HepG2 (cell line): ENCODE data around the gene MPP7. TPM values are rescaled to one million over a fixed set of nuclear protein-coding genes. Genes with fewer than 3 reads are reported as not detected.

Source experiments
- CTCF ChIP-seq: sonication (generic); formaldehyde crosslinking; IDR thresholded peaks from 2 replicates; pipeline ENCODE4 v1.5.0; 2020; ENCODE audit warnings: mild to moderate bottlenecking, missing genetic modification reagents, moderate library complexity
- DNMT1 ChIP-seq: sonication (generic); formaldehyde crosslinking; IDR thresholded peaks from 2 replicates; pipeline ENCODE4 v1.5.1; 2020; ENCODE audit warnings: mild to moderate bottlenecking, missing genetic modification reagents
- MYC ChIP-seq: sonication (generic); formaldehyde crosslinking; IDR thresholded peaks from 2 replicates; pipeline ENCODE4 v1.9.0; 2021; ENCODE audit warnings: missing genetic modification reagents, borderline replicate concordance
- NFYB ChIP-seq: sonication (generic); formaldehyde crosslinking; IDR thresholded peaks from 2 replicates; pipeline ENCODE4 v1.4.0; 2020; ENCODE audit warnings: missing genetic modification reagents
- NONO ChIP-seq, 2 experiments: fragments of 450-650 bp in 1 of 2; sonication (generic) in 1 of 2; formaldehyde crosslinking in 1 of 2; IDR thresholded peaks in 1 of 2; conservative IDR thresholded peaks in 1 of 2; 2 replicates each; pipeline versions ENCODE4 v1.6.1 to v1.8.0; 2017 to 2022; ENCODE audit warnings: mild to moderate bottlenecking in 1 of 2, missing genetic modification reagents in 1 of 2, moderate library complexity in 1 of 2
- PATZ1 ChIP-seq: sonication (generic); formaldehyde crosslinking; IDR thresholded peaks from 2 replicates; pipeline ENCODE4 v1.4.0; 2020; ENCODE audit warnings: missing genetic modification reagents
- SMAD1 ChIP-seq: sonication (generic); formaldehyde crosslinking; IDR thresholded peaks from 2 replicates; pipeline ENCODE4 v1.4.0; 2020; ENCODE audit warnings: missing genetic modification reagents, low read depth, mild to moderate bottlenecking, borderline replicate concordance
- SP1 ChIP-seq, 2 experiments: fragments of 450-650 bp in 1 of 2; sonication (generic) in 1 of 2; formaldehyde crosslinking in 1 of 2; IDR thresholded peaks; 2 replicates each; pipeline versions ENCODE4 v1.4.0 to v1.6.1; 2016 to 2020; ENCODE audit warnings: missing genetic modification reagents in 1 of 2
- ZBTB40 ChIP-seq, 2 experiments: fragments of 450-650 bp in 1 of 2; sonication (generic) in 1 of 2; formaldehyde crosslinking in 1 of 2; IDR thresholded peaks; 2 replicates each; pipeline versions ENCODE4 v1.6.1 to v1.8.0; 2016 to 2022; ENCODE audit warnings: antibody characterized with exemption in 1 of 2, mild to moderate bottlenecking in 1 of 2, missing genetic modification reagents in 1 of 2
- ZNF253 ChIP-seq: sonication (generic); formaldehyde crosslinking; IDR thresholded peaks from 2 replicates; pipeline ENCODE4 v1.8.0; 2022; ENCODE audit warnings: mild to moderate bottlenecking, missing genetic modification reagents, borderline replicate concordance
- ZNF501 ChIP-seq: sonication (generic); formaldehyde crosslinking; IDR thresholded peaks from 2 replicates; pipeline ENCODE4 v1.5.1; 2020; ENCODE audit warnings: mild to moderate bottlenecking, moderate library complexity, missing genetic modification reagents
- ZNF547 ChIP-seq: sonication (generic); formaldehyde crosslinking; IDR thresholded peaks from 2 replicates; pipeline ENCODE4 v1.5.1; 2020; ENCODE audit warnings: mild to moderate bottlenecking, missing genetic modification reagents
- ZNF567 ChIP-seq: sonication (generic); formaldehyde crosslinking; IDR thresholded peaks from 2 replicates; pipeline ENCODE4 v1.8.1; 2023; ENCODE audit warnings: mild to moderate bottlenecking, missing genetic modification reagents, borderline replicate concordance
- ZSCAN9 ChIP-seq: IDR thresholded peaks from 2 replicates; pipeline ENCODE4 v1.6.1; 2016; ENCODE audit warnings: borderline replicate concordance
- polyA plus RNA-seq, 8 experiments: library from polyadenylated mRNA; depleted of rRNA in 3 of 8; stranded (reverse) in 7 of 8; unstranded in 1 of 8; fragments of >200 nt; fragmentation: Illumina TruSeq in 4 of 8; extraction: Trizol in 4 of 8; gene quantifications; 2 replicates each; pipeline versions ENCODE4 v1.2.1 to v1.2.3, GENCODE V29; 2011 to 2016; ENCODE audit warnings: low read depth in 4 of 8, missing spikeins in 1 of 8, mixed read lengths in 1 of 8; ENCODE audit not compliant: insufficient read depth in 1 of 8
- total RNA-seq, 5 experiments: library from RNA; depleted of rRNA; stranded (reverse); fragments of >200 nt; fragmentation: Illumina TruSeq; extraction: Trizol; gene quantifications; 2 replicates each; pipeline ENCODE4 v1.2.3, GENCODE V29; 2016; ENCODE audit warnings: low read depth in 1 of 5

MPP7 gene
- total and polyA plus RNA-seq, 2 of the 13 experiments (the other 11 are each of a cell fraction or from before 2014, with no cell fraction given): 6.8 to 16.4 TPM

DNA sequence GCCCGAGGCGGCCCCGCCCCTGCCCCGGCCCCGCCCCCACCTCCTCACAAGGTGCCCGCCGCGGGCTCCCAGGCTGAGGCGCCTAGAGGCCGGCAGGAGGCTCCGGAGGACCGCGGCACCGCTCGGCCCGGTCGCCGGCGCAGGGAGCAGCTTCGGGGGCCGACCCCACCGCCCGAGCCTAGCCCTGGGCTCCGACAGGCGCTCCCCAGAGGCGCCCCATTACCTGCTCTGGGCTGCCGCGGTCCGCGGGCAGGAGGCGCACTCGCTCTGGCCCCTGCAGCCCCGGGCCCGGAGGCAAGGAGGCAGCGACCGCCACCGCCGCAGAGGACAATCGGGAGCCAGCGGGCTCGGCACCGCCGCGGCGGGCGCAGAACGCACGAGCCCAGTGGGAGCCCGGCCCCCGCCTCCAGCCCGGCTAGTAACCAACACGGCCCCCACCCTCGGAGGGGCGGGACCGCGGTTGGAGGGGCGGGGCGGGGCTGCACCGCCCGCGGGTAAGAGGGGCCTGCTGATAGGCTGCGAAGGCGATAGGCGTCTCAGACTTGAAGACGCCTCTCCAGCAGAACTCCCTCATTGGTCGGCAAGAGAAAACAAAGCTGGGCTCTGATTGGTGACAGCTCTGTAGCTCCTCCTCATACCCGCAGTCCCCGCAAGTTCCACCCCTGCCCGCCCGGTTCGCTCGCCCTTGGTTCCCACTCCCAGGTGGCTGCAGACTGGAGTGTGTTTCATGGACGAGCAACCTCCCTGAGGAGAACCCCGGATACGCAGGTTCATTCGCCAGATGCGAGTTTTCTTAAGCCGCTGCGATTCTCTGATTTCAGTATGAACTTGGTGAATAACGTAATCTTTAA lies at the start of gene MPP7 (continued):
- no peak for TF ChIP-seq ZBTB40 (IDR thresholded peaks at IDR 0.05)
- TF ChIP-seq ZBTB40 (CRISPR knock-in tag; IDR thresholded peaks at IDR 0.05): peak; percentile 51; the same call in 1 of the 2 replicates
- TF ChIP-seq MYC (CRISPR knock-in tag): peak; percentile 47; the same call in 1 of the 2 replicates
- peak; percentile 76 for TF ChIP-seq PATZ1
- peak; percentile 93 for TF ChIP-seq NFYB (CRISPR knock-in tag)
- TF ChIP-seq ZNF253 (CRISPR knock-in tag): no peak
- no peak for TF ChIP-seq ZSCAN9 (CRISPR knock-in tag)
- TF ChIP-seq NONO (IDR thresholded peaks at IDR 0.05): no peak
- TF ChIP-seq NONO (CRISPR knock-in tag; conservative IDR thresholded peaks at IDR 0.05): peak; percentile 76
- peak; percentile 68; the same call in 1 of the 2 replicates for TF ChIP-seq SMAD1 (CRISPR knock-in tag)
- peak; percentile 42; the same call in 1 of the 2 replicates for TF ChIP-seq ZNF547
- TF ChIP-seq ZNF567 (CRISPR knock-in tag): peak; percentile 85; the same call in 1 of the 2 replicates
- TF ChIP-seq DNMT1: no peak
- peak; percentile 70; the same call in 1 of the 2 replicates for TF ChIP-seq ZNF501
- peak; percentile 55; the same call in 1 of the 2 replicates for TF ChIP-seq CTCF (CRISPR knock-in tag)
- peak; percentile 99 for TF ChIP-seq SP1 (IDR thresholded peaks at IDR 0.05)
- TF ChIP-seq SP1 (CRISPR knock-in tag; IDR thresholded peaks at IDR 0.05): peak; percentile 100
